ENCODE measurements around the gene UROC1.

DNA sequence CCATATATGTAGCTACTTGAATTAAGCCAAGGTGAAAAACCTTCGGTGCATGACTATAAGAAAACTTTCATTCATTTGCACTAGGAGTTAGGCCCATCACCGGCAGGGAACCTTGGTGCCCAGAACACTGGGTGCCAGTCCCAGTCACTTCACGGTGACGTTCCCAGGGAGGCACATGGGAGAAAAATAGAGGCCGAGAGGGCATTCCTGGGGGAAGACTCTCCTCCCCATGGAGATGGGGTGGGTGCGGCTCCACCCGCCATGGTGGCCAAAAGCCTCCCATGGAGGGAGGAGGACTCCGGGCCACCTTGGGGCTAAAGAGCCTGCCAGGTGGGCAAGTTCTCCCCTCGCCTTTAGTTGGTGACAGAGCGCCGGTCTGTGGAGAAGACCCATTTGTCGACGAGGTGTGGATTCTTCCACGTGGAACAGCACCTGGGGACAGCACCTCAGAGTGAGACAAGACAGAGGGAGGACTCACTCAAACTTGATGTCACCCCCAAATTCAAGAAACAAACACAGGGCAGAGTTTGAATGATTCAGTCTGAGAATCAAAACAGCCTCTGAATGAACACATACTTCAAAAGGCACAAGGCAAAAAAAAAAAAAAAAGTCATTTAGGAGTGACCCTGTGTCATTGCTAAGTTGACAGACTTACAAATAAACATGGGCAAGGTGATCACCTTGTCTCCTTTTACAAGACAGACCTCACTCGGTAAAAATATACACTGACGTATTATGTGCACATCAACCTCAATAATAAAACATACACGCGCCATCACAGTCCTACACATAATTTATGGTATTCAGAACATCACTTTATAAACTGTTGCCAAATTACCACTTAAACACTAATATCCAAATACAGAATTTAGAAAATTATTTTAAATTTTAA lies 80.5 kb downstream of the UROC1 start:
- no peak for TF ChIP-seq EZH2phosphoT487 (IDR thresholded peaks at IDR 0.05; ENCODE audit: borderline replicate concordance, low read depth)
- no peak for TF ChIP-seq NRF1 (IDR thresholded peaks at IDR 0.05; ENCODE audit: low read depth, low read length)
